Ascending aorta (tissue), 2 donors: ENCODE measurements around the gene RFTN1. TPM values are rescaled to one million over a fixed set of nuclear protein-coding genes. Genes with fewer than 3 reads are reported as not detected.

ENCODE experiments used
- DNase-seq, 2 donors: peaks; one replicate each; pipeline ENCODE4 v3.0.0-alpha.2; 2019; ENCODE audit warnings: low spot score in 2 of 2
- H3K27ac ChIP-seq, 2 donors: fragments of 200-600 bp; sonication (generic); one replicate each; pipeline ENCODE4 v1.5.1; 2016 to 2017; ENCODE audit warnings: mild to moderate bottlenecking in 1 of 2
- H3K27me3 ChIP-seq: fragments of 200-600 bp; sonication (generic); one replicate; pipeline ENCODE4 v1.5.1; 2017
- H3K36me3 ChIP-seq, 2 donors: fragments of 200-600 bp; sonication (generic); one replicate each; pipeline ENCODE4 v1.5.1; 2016
- H3K4me1 ChIP-seq, 2 donors: fragments of 200-600 bp; sonication (generic); one replicate each; pipeline ENCODE4 v1.5.1; 2016 to 2017; ENCODE audit warnings: mild to moderate bottlenecking in 1 of 2
- H3K4me3 ChIP-seq, 2 donors: fragments of 200-600 bp; sonication (generic); one replicate each; pipeline ENCODE4 v1.5.1; 2016 to 2017; ENCODE audit warnings: mild to moderate bottlenecking in 1 of 2
- H3K9me3 ChIP-seq, 2 donors: fragments of 200-600 bp; sonication (generic); one replicate each; pipeline ENCODE4 v1.5.1; 2016
- CTCF ChIP-seq, 3 experiments: fragments of 200-600 bp in 2 of 3; fragments of 450-650 bp in 1 of 3; sonication (generic) in 2 of 3; IDR thresholded peaks; one replicate each; pipeline ENCODE4 v1.5.1; 2016 to 2019; ENCODE audit warnings: antibody characterized with exemption in 3 of 3, mild to moderate bottlenecking in 1 of 3, moderate library complexity in 1 of 3
- intact Hi-C: fragments of 100-400 bp; cut with DNase I; formaldehyde crosslinking; loops from one replicate; pipeline ENCODE4 v1.15.1; 2023
- total RNA-seq: library from RNA; depleted of rRNA; stranded (reverse); fragments of >200 nt; gene quantifications from one replicate; pipeline ENCODE4 v1.1.0, GENCODE V29; 2016

The RFTN1 gene
- total RNA-seq, 1 donor from 2014 or later = 72.6 TPM

- H3K9me3 ChIP-seq = no peaks in the 10 kb centered on the region
- DNase-seq = no peak
- H3K36me3 ChIP-seq = peaks cover 2 to 9% of the 10 kb centered on the region in 2 donors
- no peak for TF ChIP-seq CTCF (IDR thresholded peaks at IDR 0.05)
- H3K27me3 ChIP-seq = no peaks in the 10 kb centered on the region
- intact Hi-C loops = no loop called here
- H3K4me1 ChIP-seq = no peaks in the 10 kb centered on the region
- no peak overlapping the region for H3K27ac ChIP-seq
- H3K4me3 ChIP-seq = no peak overlapping the region
Observed at GRCh38 chr3:16280671-16281070, 232.8 kb downstream of the RFTN1 start.

- intact Hi-C loops = no loop called here
- peaks cover 2 to 9% of the 10 kb centered on the region in 2 donors for H3K36me3 ChIP-seq
- H3K27me3 ChIP-seq = no peaks in the 10 kb centered on the region
- no peak for TF ChIP-seq CTCF (IDR thresholded peaks at IDR 0.05)
- H3K9me3 ChIP-seq = no peaks in the 10 kb centered on the region
- no peaks in the 10 kb centered on the region for H3K4me1 ChIP-seq
- H3K27ac ChIP-seq = no peak overlapping the region
- no peak for DNase-seq
- H3K4me3 ChIP-seq = no peak overlapping the region
Observed at GRCh38 chr3:16279010-16279801, 234.3 kb downstream of the RFTN1 start.

- H3K36me3 ChIP-seq = peaks cover 5 to 9% of the 10 kb centered on the region in 2 donors
- no peaks in the 10 kb centered on the region for H3K4me1 ChIP-seq
- H3K9me3 ChIP-seq = no peaks in the 10 kb centered on the region
- DNase-seq = no peak
- intact Hi-C loops = no loop called here
- H3K4me3 ChIP-seq = no peak overlapping the region
- no peak for TF ChIP-seq CTCF (IDR thresholded peaks at IDR 0.05)
- H3K27me3 ChIP-seq = no peaks in the 10 kb centered on the region
- no peak overlapping the region for H3K27ac ChIP-seq
Observed at GRCh38 chr3:16277471-16277870, 236.0 kb downstream of the RFTN1 start.

GRCh38 chr3:16273867-16274266 lies 239.6 kb downstream of the RFTN1 start:
- intact Hi-C loops = no loop called here
- Histone ChIP-seq H3K27ac (no peak overlapping the region), H3K27me3 (no peaks in the 10 kb centered on the region), H3K4me3 (no peak overlapping the region), H3K4me1 (no peaks in the 10 kb centered on the region), H3K36me3 (peaks cover 9 to 25% of the 10 kb centered on the region in 2 donors), H3K9me3 (no peaks in the 10 kb centered on the region)
- TF ChIP-seq CTCF (IDR thresholded peaks at IDR 0.05) = no peak
- DNase-seq = no peak

GRCh38 chr3:16272588-16272987 lies 240.9 kb downstream of the RFTN1 start:
- H3K4me1 ChIP-seq = peaks cover 0 to 3% of the 10 kb centered on the region in 2 donors
- H3K27me3 ChIP-seq = no peaks in the 10 kb centered on the region
- intact Hi-C loops = no loop called here
- no peak for TF ChIP-seq CTCF (IDR thresholded peaks at IDR 0.05)
- no peak overlapping the region for H3K27ac ChIP-seq
- no peak for DNase-seq
- H3K4me3 ChIP-seq = no peak overlapping the region
- H3K9me3 ChIP-seq = no peaks in the 10 kb centered on the region
- H3K36me3 ChIP-seq = peaks cover 9 to 22% of the 10 kb centered on the region in 2 donors
